K562 (cell line): ENCODE data around the gene UNC13A.

Experiments
- RBM22 ChIP-seq: fragments of 200-400 bp; formaldehyde crosslinking; IDR thresholded peaks from 2 replicates; pipeline ENCODE4 v1.6.1; 2018; ENCODE audit warnings: low read length, low read depth; ENCODE audit not compliant: poor library complexity, severe bottlenecking
- SP1 ChIP-seq: sonication (generic); formaldehyde crosslinking; IDR thresholded peaks from 2 replicates; pipeline ENCODE4 v1.8.1; 2022; ENCODE audit warnings: mild to moderate bottlenecking, missing genetic modification reagents

GRCh38 chr19:17721111-17721628 lies 33.0 kb upstream of the UNC13A start:
- TF ChIP-seq SP1 (no peak), RBM22 (no peak)
